Stimulated activated CD8-positive, alpha-beta memory T cell treated with anti-CD3 and anti-CD28 coated beads, Interleukin-7, amount 100 ng/mL, for 48 hours (primary cell): ENCODE results near the gene FANCE.

Experiments
- DNase-seq, 2 donors: peaks; one replicate each; pipeline ENCODE4 v3.0.0-alpha.2; 2020; ENCODE audit warnings: low read depth in 1 of 2; ENCODE audit errors: extremely low read depth in 1 of 2

The FANCE gene

GRCh38 chr6:35483490-35483889 lies 31.4 kb downstream of the FANCE start:
- no peak for DNase-seq

DNA sequence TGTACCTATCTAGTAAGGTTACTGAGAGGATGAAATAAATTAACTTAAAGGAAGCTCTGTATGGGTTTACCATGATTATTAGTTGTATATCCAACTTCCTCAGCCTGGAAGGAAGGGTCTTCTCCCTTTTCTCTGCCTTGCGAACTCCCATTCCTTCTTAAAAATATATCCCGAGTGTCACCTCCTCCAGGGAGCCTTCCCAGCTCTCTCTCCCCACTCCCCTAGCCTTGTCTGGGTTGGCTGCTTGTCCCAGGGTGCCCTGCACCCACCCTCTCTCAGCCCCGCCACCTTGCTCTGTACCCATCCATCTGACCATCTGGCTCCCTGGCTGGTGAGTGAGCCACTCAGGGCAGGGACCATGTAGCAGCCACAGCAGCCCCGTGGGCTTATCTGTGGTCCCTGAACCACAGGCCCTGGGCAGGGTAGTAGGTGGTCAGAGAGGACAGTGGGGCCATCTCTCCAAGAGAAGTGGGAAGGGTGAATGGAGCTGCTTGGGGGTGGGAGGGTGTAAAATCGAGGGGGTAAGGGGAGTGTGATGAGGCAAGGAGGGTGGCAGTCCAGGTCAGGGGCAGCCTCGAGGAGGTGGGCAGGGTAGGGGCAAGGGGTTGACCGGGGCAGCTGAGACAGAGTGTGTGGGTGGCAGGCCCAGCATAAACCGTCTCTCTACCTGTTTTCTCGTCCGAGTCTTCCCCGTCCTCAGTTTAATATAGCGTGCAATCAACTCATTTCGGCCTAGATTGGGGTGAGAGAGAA lies 31.9 kb downstream of the FANCE start:
- no peak for DNase-seq

- no peak for DNase-seq
These were observed 32.8 kb downstream of the FANCE start for GRCh38 chr6:35484921-35485392.

DNA sequence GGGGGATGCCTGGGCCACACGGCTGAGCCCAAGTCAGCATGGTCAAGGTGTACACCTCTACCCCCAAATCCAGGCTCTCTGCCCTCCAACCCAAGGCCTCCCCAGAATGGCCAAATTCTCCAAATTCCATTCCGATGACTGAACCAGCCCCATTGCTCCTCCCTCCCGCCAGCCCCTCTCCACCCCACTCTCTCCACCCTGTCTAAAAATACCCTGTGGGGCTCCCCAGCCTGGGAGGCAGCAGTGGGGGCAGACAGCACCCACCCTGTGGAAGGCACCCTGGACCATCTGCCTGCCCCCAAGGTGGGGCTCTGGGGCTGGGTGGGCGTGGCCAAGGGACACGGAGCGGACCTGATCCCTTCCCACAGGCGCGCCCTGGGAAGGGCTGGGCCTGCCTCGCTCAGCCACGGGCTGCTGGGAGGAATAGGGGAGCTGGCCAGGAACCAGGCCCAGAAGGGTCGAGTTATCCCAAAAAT lies 33.3 kb downstream of the FANCE start:
- DNase-seq, result no peak

GRCh38 chr6:35486005-35486925 lies 34.1 kb downstream of the FANCE start:
- DNase-seq, result no peak

DNA sequence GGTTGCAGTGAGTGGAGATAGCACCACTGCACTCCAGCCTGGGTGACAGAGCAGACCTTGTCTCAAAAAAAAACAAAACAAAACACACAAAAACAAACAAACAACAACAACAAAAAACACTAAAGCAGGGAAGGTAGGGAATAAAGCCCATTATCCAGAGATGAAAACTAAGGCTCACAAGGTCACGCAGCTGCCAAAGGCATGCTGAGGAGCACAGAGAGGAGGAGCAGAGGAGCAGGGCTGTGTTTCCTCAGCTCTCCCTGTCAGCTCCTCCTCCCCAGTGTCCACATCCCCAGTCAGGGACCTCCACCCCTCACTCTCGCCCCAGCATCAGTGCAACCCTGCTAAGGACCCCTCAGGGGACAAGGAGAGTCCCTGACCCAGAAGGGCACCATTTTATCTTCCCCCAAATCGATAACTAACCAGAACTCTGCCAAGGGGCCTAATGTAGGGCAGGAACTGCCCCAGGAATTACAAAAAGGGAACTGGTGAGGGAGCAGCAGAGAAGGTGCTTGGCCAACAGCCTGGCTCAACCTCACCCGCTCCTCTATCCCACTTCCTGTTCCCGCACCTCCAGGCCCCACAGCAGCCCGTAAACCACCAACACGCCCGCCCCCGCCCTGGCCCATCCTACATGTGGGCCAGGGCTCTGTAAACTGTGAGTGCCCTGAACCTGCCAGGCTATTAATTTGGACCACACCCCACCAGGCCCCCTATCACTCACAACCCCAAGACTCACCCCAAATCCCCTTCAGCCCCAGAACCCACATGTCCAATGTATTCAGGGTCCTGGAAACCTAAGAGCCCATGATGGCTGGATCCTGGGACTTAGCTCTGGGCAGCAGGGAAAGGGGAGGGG lies 35.7 kb downstream of the FANCE start:
- DNase-seq, result no peak

GRCh38 chr6:35488517-35488862 lies 36.4 kb downstream of the FANCE start:
- DNase-seq, result no peak

- no peak for DNase-seq
These were observed 36.9 kb downstream of the FANCE start for GRCh38 chr6:35489066-35489465.

DNA sequence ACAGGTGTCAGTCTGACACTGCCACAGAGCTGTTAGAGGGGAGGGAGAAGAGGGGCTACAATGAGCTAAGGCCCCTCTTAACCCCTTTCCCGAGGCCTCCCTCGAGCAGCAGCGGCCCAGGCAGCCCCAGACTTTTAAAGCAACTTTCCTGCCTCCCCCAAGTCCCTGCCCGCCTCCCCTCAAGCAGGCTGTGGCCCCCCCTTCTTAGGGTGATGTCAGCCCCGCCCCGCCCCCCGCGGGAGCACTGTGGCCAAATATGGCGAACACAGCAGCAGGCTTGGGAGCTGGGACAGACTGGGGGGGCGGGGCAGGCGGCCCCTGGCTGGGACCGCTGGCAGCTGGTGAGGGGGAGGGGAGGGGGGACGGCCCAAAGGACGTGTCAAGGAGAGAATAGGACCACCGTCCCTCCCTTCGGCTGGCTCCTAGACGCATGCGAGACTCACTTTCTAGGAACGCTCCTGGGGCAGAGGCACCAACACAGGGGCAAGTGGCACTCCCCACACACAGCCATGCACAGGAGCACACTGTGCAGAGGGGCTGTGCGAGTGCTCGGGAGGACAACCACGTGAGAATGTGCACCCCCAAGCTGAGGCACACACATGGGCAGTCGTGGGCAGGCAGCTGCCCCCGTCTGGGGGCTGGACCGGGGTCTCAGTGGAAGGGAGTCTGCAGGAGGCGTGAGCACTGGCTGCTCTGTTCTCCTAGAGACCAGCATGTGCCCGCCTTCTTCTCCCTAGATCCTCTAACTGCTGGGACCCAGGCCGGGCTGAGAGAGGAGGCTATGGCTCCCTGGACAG lies 38.1 kb downstream of the FANCE start:
- DNase-seq, result no peak

- DNase-seq, result no peak
These were observed 38.9 kb downstream of the FANCE start for GRCh38 chr6:35490821-35491557.

- DNase-seq, result no peak
These were observed 39.6 kb downstream of the FANCE start for GRCh38 chr6:35491558-35492257.

- DNase-seq, result no peak
These were observed 40.3 kb downstream of the FANCE start for GRCh38 chr6:35492258-35492973.

GRCh38 chr6:35492974-35493284 lies 40.8 kb downstream of the FANCE start:
- DNase-seq, result no peak

GRCh38 chr6:35493307-35493983 lies 41.3 kb downstream of the FANCE start:
- DNase-seq, result no peak

GRCh38 chr6:35494161-35494563 lies 42.0 kb downstream of the FANCE start:
- DNase-seq, result no peak

- DNase-seq, result no peak
These were observed 43.3 kb downstream of the FANCE start for GRCh38 chr6:35495258-35496035.
